ENCODE data around the gene HSPBAP1. TPM values are rescaled to one million over a fixed set of nuclear protein-coding genes. Genes with fewer than 3 reads are reported as not detected.

The HSPBAP1 gene
- total RNA-seq, 6 experiments from 2014 or later = 2.4 to 4.0 (median 3.3) TPM

GRCh38 chr3:122799322-122799721, 5.7 kb upstream of the HSPBAP1 start:
- no peak overlapping the region for H3K27ac ChIP-seq
- ATAC-seq = no peak
- no peak for DNase-seq
- no peak overlapping the region for H3K4me3 ChIP-seq
- H3K4me1 ChIP-seq = peaks cover 0 to 10% (median 5%) of the 10 kb centered on the region in 4 donors
- no peaks in the 10 kb centered on the region for H3K36me3 ChIP-seq
- intact Hi-C loops (cut with DNase I) = no loop called here
- WGBS (ENCODE audit: insufficient coverage, low coverage, low lambda C conversion rate, missing lambda C conversion rate) = 95% methylated on average over 2 of the region's 2 CpGs
- TF ChIP-seq CTCF (IDR thresholded peaks at IDR 0.05) = no peak
- no peak for TF ChIP-seq POLR2A (IDR thresholded peaks at IDR 0.05)
- no peaks in the 10 kb centered on the region for H3K9me3 ChIP-seq
- H3K27me3 ChIP-seq = no peaks in the 10 kb centered on the region

GRCh38 chr3:122797291-122797690, 3.7 kb upstream of the HSPBAP1 start:
- DNase-seq (no peak), ATAC-seq (no peak)
- no peak overlapping the region for H3K27ac ChIP-seq
- TF ChIP-seq CTCF (IDR thresholded peaks at IDR 0.05) = no peak
- H3K4me1 ChIP-seq = peaks cover 0 to 16% (median 5%) of the 10 kb centered on the region in 4 donors
- intact Hi-C loops (cut with DNase I) = no loop called here
- no peaks in the 10 kb centered on the region for H3K36me3 ChIP-seq
- H3K4me3 ChIP-seq = no peak overlapping the region
- no peaks in the 10 kb centered on the region for H3K27me3 ChIP-seq
- WGBS (ENCODE audit: insufficient coverage, low coverage, low lambda C conversion rate, missing lambda C conversion rate) = 76% methylated on average over 3 of the region's 3 CpGs
- H3K9me3 ChIP-seq = no peaks in the 10 kb centered on the region

DNA sequence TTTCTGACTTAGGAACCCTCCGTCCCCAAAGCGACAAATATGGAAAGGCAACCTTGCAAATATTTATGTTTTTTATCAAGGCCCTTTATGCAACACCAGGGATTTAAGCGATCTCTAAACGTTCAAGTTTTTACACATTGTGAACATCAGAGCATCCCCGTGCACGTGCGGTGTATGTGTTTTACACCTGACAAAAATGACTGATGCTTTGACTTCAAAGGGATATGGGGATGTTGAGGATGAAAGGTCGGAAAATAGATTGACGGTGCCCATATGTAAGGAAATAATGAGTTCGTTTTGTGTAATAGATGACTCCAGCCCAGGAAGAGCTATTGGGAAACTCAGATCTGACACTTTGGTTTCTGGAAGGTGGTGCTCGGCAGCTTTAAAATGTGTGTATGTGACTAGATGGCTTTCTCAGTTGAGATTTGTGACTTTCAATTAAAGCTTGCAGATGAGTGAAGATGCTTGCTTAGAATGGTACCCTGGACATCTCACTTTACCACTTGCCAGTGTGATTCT, 2.1 kb upstream of the HSPBAP1 start:
- Histone ChIP-seq H3K9me3 (no peaks in the 10 kb centered on the region), H3K27ac (peak overlapping the region; percentile 87 to 90 (median 89)), H3K27me3 (no peaks in the 10 kb centered on the region), H3K36me3 (no peaks in the 10 kb centered on the region), H3K4me1 (peaks cover 0 to 16% (median 5%) of the 10 kb centered on the region in 4 donors), H3K4me3 (peak overlapping the region; percentile 64 to 87 (median 77))
- DNase-seq (no peak), ATAC-seq (no peak)
- intact Hi-C loops (cut with DNase I) = no loop called here
- WGBS (ENCODE audit: insufficient coverage, low coverage, low lambda C conversion rate, missing lambda C conversion rate) = 18% methylated on average over 11 of the region's 11 CpGs
- TF ChIP-seq POLR2A (IDR thresholded peaks at IDR 0.05) (no peak), CTCF (IDR thresholded peaks at IDR 0.05) (no peak)

DNA sequence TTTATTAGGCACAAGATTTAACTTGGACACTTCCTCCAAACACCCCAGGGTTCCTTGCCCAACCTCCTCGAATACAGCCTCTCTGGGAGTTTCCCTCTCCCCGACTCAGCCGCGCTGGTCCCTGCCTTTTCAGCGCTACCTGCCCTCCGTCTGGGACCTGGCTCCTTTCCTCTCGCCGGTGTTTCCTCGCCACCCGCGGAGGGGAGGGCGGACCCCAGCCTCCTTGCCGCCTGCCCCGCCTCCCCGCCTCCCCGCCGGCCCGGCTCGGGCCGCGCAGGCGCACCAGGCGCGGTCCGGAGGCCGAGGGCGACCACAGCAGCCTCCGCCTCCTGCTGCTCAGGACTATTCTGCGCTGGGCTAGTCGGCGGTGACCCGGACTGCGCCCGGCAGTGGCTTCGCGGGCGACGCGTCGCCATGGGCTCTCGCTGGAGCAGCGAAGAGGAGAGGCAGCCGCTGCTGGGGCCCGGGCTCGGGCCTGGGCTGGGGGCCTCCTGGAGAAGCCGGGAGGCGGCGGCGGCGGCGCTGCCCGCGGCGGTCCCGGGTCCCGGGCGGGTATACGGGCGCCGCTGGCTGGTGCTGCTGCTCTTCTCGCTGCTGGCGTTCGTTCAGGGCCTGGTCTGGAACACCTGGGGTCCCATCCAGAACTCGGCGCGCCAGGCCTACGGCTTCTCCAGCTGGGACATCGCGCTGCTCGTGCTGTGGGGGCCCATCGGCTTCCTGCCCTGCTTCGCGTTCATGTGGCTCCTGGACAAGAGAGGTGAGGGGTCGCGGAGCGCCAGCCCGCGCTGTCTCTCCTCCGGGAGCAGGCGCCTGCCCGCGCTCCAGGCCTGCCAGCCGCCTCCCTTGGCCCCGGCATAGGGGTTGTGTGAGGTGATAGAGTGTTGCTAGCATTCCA, 1.4 kb upstream of the HSPBAP1 start, which contains the start of gene SLC49A4:
SLC49A4 (plus strand) TSS at position 291 of the 895 bp plus-strand sequence; CDS start at position 415, 124 bp downstream.
- H3K9me3 ChIP-seq = no peaks in the 10 kb centered on the region
- intact Hi-C loops (cut with DNase I) = no loop called here
- H3K4me1 ChIP-seq = peaks cover 0 to 16% (median 5%) of the 10 kb centered on the region in 4 donors
- H3K27ac ChIP-seq = peak within 1 kb of the TSS; percentile 87 to 90 (median 89)
- TF ChIP-seq POLR2A (IDR thresholded peaks at IDR 0.05) (peak; percentile 92), CTCF (IDR thresholded peaks at IDR 0.05) (no peak)
- no peaks in the 10 kb centered on the region for H3K36me3 ChIP-seq
- H3K4me3 ChIP-seq = peak within 1 kb of the TSS; percentile 64 to 87 (median 77)
- ATAC-seq = peak; percentile 76 to 90 (median 87)
- 0% methylated on average over 19 of the region's 84 CpGs for WGBS (ENCODE audit: insufficient coverage, low coverage, low lambda C conversion rate, missing lambda C conversion rate)
- no peaks in the 10 kb centered on the region for H3K27me3 ChIP-seq
- peak; percentile 84 to 87 (median 85) for DNase-seq
